GM12878 (cell line): ENCODE results near the gene RXFP1. TPM values are rescaled to one million over a fixed set of nuclear protein-coding genes. Genes with fewer than 3 reads are reported as not detected.

Experiments used
- CHD1 ChIP-seq: IDR thresholded peaks from 2 replicates; pipeline ENCODE4 v1.6.1; 2012; ENCODE audit warnings: low read depth, low read length, improper control_type of control experiment
- CHD4 ChIP-seq: fragments of 200-600 bp; sonication (generic); IDR thresholded peaks from 2 replicates; pipeline ENCODE4 v1.6.1; 2016; ENCODE audit warnings: mild to moderate bottlenecking
- CREM ChIP-seq: IDR thresholded peaks from 2 replicates; pipeline ENCODE4 v1.6.1; 2014; ENCODE audit warnings: antibody characterized with exemption, low read depth
- CUX1 ChIP-seq: IDR thresholded peaks from 2 replicates; pipeline ENCODE4 v1.6.1; 2012; ENCODE audit warnings: improper control_type of control experiment, low read depth, low read length; ENCODE audit not compliant: insufficient replicate concordance
- EP300 ChIP-seq, 2 experiments: fragments of 150-350 bp in 1 of 2; IDR thresholded peaks; 2 replicates each; pipeline ENCODE4 v1.6.1; 2011 to 2012; ENCODE audit warnings: low read depth in 2 of 2, low read length in 2 of 2, borderline replicate concordance in 1 of 2, improper control_type of control experiment in 1 of 2, inconsistent platforms in 1 of 2; ENCODE audit not compliant: control insufficient read depth in 1 of 2
- ETV6 ChIP-seq, 2 experiments: fragments of 450-650 bp in 1 of 2; IDR thresholded peaks in 1 of 2; conservative IDR thresholded peaks in 1 of 2; 2 replicates each; pipeline ENCODE4 v1.6.1; 2014; ENCODE audit warnings: antibody characterized with exemption in 1 of 2, borderline replicate concordance in 1 of 2, low read depth in 1 of 2, mild to moderate bottlenecking in 1 of 2, moderate library complexity in 1 of 2
- FOXM1 ChIP-seq: IDR thresholded peaks from 2 replicates; pipeline ENCODE4 v1.6.1; 2012; ENCODE audit warnings: low read depth, mild to moderate bottlenecking, inconsistent platforms, low read length, moderate library complexity
- GATAD2B ChIP-seq: fragments of 450-650 bp; conservative IDR thresholded peaks from 2 replicates; pipeline ENCODE4 v1.6.1; 2017; ENCODE audit warnings: low read depth, mild to moderate bottlenecking, moderate library complexity
- HDAC2 ChIP-seq: fragments of 200-600 bp; sonication (generic); IDR thresholded peaks from 2 replicates; pipeline ENCODE4 v1.6.1; 2017
- HDAC6 ChIP-seq: fragments of 200-600 bp; sonication (generic); IDR thresholded peaks from one replicate; pipeline ENCODE4 v1.8.0; 2017; ENCODE audit warnings: antibody characterized with exemption; ENCODE audit not compliant: unreplicated experiment
- IKZF1 ChIP-seq: fragments of 450-650 bp; conservative IDR thresholded peaks from 2 replicates; pipeline ENCODE4 v1.6.1; 2017; ENCODE audit warnings: antibody characterized with exemption, mild to moderate bottlenecking
- MTA2 ChIP-seq: fragments of 450-650 bp; IDR thresholded peaks from 2 replicates; pipeline ENCODE4 v1.6.1; 2016; ENCODE audit warnings: low read depth, mild to moderate bottlenecking, moderate library complexity
- MYB ChIP-seq: fragments of 150-350 bp; IDR thresholded peaks from 2 replicates; pipeline ENCODE4 v1.6.1; 2014; ENCODE audit warnings: mild to moderate bottlenecking, low read depth, low read length, borderline replicate concordance
- NFYB ChIP-seq: IDR thresholded peaks from 2 replicates; pipeline ENCODE4 v1.6.1; 2011; ENCODE audit warnings: low read depth, mild to moderate bottlenecking, low read length, improper control_type of control experiment, moderate library complexity; ENCODE audit not compliant: insufficient read depth
- PAX8 ChIP-seq: fragments of 450-650 bp; IDR thresholded peaks from 2 replicates; pipeline ENCODE4 v1.6.1; 2017; ENCODE audit warnings: mild to moderate bottlenecking, moderate library complexity
- RAD21 ChIP-seq: IDR thresholded peaks from 2 replicates; pipeline ENCODE4 v1.6.1; 2011; ENCODE audit warnings: mild to moderate bottlenecking, low read depth, low read length, moderate library complexity; ENCODE audit not compliant: insufficient read depth
- RBBP5 ChIP-seq: fragments of 200-600 bp; sonication (generic); conservative IDR thresholded peaks from 2 replicates; pipeline ENCODE4 v1.6.1; 2016
- ZNF207 ChIP-seq: fragments of 450-650 bp; IDR thresholded peaks from 2 replicates; pipeline ENCODE4 v1.6.1; 2014; ENCODE audit warnings: antibody characterized with exemption, mild to moderate bottlenecking, borderline replicate concordance
- polyA plus RNA-seq, 11 experiments: library from polyadenylated mRNA; depleted of rRNA in 4 of 11; unstranded in 6 of 11; stranded (reverse) in 5 of 11; fragments of >200 nt; fragmentation: Nextera tagmentation in 4 of 11; fragmentation: Illumina TruSeq in 1 of 11; extraction: Ambion mirVana in 4 of 11; extraction: Trizol in 1 of 11; gene quantifications; 1 replicate in 1 of 11; 2 replicates in 10 of 11; pipeline versions ENCODE4 v1.2.1 to v1.2.3, GENCODE V29; 2011 to 2016; ENCODE audit warnings: inconsistent platforms in 2 of 11, missing spikeins in 2 of 11, low read depth in 1 of 11
- total RNA-seq, 4 experiments: library from RNA; depleted of rRNA in 3 of 4; stranded (reverse); fragments of >200 nt in 3 of 4; fragmentation: Illumina TruSeq in 1 of 4; extraction: Trizol in 1 of 4; gene quantifications; 2 replicates each; pipeline versions ENCODE4 v1.2.1 to v1.2.3, GENCODE V29; 2013 to 2021
- TF ChIP-seq, protein P1 (sequence below): fragments of 450-650 bp; IDR thresholded peaks from 2 replicates; pipeline ENCODE4 v1.6.1; 2017; ENCODE audit warnings: antibody characterized with exemption, mild to moderate bottlenecking, moderate library complexity
- TF ChIP-seq, protein P2 (sequence below): IDR thresholded peaks from 2 replicates; pipeline ENCODE4 v1.6.1; 2011; ENCODE audit warnings: low read depth, mild to moderate bottlenecking, low read length, moderate library complexity, borderline replicate concordance; ENCODE audit errors: extremely low read depth

Gene RXFP1
- total and polyA plus RNA-seq, 10 of the 15 experiments (the other 5 are each of a cell fraction or from before 2014, with no cell fraction given), result 0.12 TPM; not detected in 9

- TF ChIP-seq CUX1 (no peak), HDAC6 (no peak), CREM (no peak), IKZF1 (no peak), RBBP5 (0 out of 2 replicates have a peak, but pooled peaks have one; percentile 28), CHD4 (no peak), ZNF207 (no peak), PAX8 (no peak), ETV6 (conservative IDR thresholded peaks at IDR 0.05 in 1 of 2, IDR thresholded peaks at IDR 0.05 in 1 of 2; ENCODE audit: borderline replicate concordance in 1 of 2, low read depth in 1 of 2) (peak in 1 of 2 experiments; percentile 18; a peak in 1 of 4 replicates), FOXM1 (no peak), MYB (no peak), RAD21 (no peak), HDAC2 (no peak), MTA2 (0 out of 2 replicates have a peak, but pooled peaks have one; percentile 21), GATAD2B (peak; percentile 73), EP300 (IDR thresholded peaks at IDR 0.05; ENCODE audit: borderline replicate concordance in 1 of 2, control insufficient read depth in 1 of 2, low read depth in 2 of 2, low read length in 2 of 2) (no peak), CHD1 (no peak), NFYB (no peak)
- TF ChIP-seq, protein P1, sequence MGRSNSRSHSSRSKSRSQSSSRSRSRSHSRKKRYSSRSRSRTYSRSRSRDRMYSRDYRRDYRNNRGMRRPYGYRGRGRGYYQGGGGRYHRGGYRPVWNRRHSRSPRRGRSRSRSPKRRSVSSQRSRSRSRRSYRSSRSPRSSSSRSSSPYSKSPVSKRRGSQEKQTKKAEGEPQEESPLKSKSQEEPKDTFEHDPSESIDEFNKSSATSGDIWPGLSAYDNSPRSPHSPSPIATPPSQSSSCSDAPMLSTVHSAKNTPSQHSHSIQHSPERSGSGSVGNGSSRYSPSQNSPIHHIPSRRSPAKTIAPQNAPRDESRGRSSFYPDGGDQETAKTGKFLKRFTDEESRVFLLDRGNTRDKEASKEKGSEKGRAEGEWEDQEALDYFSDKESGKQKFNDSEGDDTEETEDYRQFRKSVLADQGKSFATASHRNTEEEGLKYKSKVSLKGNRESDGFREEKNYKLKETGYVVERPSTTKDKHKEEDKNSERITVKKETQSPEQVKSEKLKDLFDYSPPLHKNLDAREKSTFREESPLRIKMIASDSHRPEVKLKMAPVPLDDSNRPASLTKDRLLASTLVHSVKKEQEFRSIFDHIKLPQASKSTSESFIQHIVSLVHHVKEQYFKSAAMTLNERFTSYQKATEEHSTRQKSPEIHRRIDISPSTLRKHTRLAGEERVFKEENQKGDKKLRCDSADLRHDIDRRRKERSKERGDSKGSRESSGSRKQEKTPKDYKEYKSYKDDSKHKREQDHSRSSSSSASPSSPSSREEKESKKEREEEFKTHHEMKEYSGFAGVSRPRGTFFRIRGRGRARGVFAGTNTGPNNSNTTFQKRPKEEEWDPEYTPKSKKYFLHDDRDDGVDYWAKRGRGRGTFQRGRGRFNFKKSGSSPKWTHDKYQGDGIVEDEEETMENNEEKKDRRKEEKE, result no peak
- TF ChIP-seq, protein P2, sequence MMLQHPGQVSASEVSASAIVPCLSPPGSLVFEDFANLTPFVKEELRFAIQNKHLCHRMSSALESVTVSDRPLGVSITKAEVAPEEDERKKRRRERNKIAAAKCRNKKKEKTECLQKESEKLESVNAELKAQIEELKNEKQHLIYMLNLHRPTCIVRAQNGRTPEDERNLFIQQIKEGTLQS, result no peak
These were observed 149.4 kb downstream of the RXFP1 start (continued) for GRCh38 chr4:158670975-158671664.
